ENCODE results near the gene ID4.

Gene ID4, protein sequence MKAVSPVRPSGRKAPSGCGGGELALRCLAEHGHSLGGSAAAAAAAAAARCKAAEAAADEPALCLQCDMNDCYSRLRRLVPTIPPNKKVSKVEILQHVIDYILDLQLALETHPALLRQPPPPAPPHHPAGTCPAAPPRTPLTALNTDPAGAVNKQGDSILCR

DNA sequence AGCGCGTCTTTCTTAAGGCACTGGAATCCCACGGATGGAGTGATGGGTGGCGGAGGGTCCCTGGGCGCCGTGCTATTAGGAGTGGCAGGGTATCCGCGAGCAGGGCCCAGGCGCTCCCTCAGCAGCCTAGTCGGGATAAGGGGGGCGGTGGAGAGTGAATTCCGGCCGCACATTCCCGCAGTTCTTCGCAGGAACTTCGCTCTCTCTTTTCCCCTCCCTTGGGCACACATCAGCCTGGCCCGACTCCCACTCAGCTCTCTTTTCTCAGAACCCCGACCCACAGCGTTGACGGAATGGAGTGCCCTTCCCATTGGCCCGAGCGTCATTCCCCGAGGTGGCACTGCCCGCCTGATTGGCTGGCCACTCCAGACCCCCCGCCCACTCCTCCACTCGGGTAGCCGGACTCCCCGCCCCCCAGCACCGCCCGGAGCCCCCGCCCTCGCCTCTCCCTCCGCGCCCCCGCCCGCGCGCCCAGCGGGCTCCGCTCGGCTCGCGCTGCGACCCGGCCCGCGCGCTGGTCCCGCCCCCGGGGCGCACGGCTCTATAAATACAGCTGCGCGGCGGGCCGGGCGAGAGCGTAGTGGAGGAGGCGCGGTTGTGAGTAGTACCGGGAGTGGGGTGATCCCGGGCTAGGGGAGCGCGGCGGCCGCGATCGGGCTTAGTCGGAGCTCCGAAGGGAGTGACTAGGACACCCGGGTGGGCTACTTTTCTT is at the start of gene ID4:
ID4 (plus strand) TSS at position 572 of the 712 bp plus-strand sequence. CDS start 385 bp downstream, outside the sequence.
- DNase-seq (ENCODE audit: low read depth) = peak; percentile 99
- TF ChIP-seq, protein P1, sequence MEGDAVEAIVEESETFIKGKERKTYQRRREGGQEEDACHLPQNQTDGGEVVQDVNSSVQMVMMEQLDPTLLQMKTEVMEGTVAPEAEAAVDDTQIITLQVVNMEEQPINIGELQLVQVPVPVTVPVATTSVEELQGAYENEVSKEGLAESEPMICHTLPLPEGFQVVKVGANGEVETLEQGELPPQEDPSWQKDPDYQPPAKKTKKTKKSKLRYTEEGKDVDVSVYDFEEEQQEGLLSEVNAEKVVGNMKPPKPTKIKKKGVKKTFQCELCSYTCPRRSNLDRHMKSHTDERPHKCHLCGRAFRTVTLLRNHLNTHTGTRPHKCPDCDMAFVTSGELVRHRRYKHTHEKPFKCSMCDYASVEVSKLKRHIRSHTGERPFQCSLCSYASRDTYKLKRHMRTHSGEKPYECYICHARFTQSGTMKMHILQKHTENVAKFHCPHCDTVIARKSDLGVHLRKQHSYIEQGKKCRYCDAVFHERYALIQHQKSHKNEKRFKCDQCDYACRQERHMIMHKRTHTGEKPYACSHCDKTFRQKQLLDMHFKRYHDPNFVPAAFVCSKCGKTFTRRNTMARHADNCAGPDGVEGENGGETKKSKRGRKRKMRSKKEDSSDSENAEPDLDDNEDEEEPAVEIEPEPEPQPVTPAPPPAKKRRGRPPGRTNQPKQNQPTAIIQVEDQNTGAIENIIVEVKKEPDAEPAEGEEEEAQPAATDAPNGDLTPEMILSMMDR (IDR thresholded peaks at IDR 0.05; ENCODE audit: low read length, missing control alignments) = no peak
- H3K4me3 ChIP-seq (replicated peaks; ENCODE audit: low read depth, low read length) = peak within 1 kb of the TSS; percentile 75

GRCh38 chr6:19788686-19789085 is 48.5 kb upstream of the ID4 start:
- H3K4me3 ChIP-seq (replicated peaks; ENCODE audit: low read depth, low read length) = no peak overlapping the region
- DNase-seq (ENCODE audit: low read depth) = no peak
- TF ChIP-seq, protein P1 (IDR thresholded peaks at IDR 0.05; ENCODE audit: low read length, missing control alignments) = no peak

GRCh38 chr6:19789100-19789803 is 47.9 kb upstream of the ID4 start:
- DNase-seq (ENCODE audit: low read depth) = peak; percentile 43
- H3K4me3 ChIP-seq (replicated peaks; ENCODE audit: low read depth, low read length) = no peak overlapping the region
- TF ChIP-seq, protein P1 (IDR thresholded peaks at IDR 0.05; ENCODE audit: low read length, missing control alignments) = no peak

DNA sequence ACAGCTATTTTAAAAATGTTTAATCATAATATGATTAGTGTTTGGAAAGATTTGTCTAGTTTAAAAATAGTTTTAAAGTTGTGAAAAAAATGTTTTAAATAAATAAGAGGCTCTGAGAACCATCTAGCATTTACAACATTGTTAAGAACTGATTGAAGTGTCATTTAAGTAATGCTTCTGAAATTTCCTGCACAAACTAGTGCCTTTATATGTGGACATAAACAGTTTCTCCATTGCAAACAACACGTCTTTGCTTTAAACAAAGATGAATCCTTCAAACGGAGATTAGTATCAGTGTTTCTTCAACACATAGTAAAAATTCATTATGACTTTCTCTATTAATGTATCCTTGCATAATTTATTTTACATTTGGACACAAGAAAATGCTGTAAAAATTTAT is 45.9 kb upstream of the ID4 start:
- no peak for DNase-seq (ENCODE audit: low read depth)
- TF ChIP-seq, protein P1 (IDR thresholded peaks at IDR 0.05; ENCODE audit: low read length, missing control alignments) = no peak

DNA sequence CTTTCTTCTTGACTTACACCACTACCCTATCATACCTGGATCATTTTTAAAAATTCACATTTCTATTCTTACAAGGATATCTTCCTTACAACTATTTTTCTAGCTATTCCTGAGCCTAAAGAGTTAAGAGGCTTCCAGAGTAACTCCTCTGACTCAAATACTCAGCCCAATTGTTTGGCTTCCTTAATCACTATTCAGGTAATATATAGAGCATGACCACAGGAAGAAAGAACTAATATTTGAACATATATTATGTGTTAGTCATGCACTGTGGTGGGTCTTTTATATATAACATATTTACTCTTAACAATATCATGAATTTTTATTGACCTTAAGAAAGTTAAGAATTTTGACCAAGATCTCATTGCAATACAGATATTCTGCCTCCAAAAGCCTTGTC is 42.0 kb upstream of the ID4 start:
- H3K4me3 ChIP-seq (replicated peaks; ENCODE audit: low read depth, low read length) = no peak overlapping the region
- TF ChIP-seq, protein P1 (IDR thresholded peaks at IDR 0.05; ENCODE audit: low read length, missing control alignments) = no peak
- DNase-seq (ENCODE audit: low read depth) = no peak

More for the DNA sequence above, 45.9 kb upstream of the ID4 start:
- H3K4me3 ChIP-seq (replicated peaks; ENCODE audit: low read depth, low read length) = no peak overlapping the region

DNA sequence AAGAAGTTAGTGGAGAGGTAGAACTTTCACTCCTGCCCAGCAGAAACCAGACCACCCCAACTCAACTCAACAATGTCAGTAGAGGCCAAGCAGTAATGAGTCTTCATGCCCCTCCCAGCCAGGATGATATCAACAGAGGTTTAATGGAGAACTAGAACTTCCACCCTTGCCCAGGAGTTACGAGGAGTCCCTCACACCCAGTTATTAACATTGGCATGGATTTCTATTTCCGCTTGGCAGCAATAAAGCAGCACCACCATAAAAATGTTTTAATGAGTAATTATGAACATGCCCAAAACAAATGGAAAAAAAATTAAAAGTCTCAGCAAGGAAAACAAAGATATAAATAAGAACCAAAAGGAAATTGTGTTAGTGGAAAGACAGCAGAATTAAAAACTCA is 40.7 kb upstream of the ID4 start:
- H3K4me3 ChIP-seq (replicated peaks; ENCODE audit: low read depth, low read length) = no peak overlapping the region
- TF ChIP-seq, protein P1 (IDR thresholded peaks at IDR 0.05; ENCODE audit: low read length, missing control alignments) = no peak
- DNase-seq (ENCODE audit: low read depth) = no peak

Data from fibroblast of pulmonary artery (primary cell).